Neural progenitor cell (in vitro differentiated cells): ENCODE data around the gene MSI2. TPM values are rescaled to one million over a fixed set of nuclear protein-coding genes. Genes with fewer than 3 reads are reported as not detected.

Source experiments
- DNase-seq: peaks from one replicate; pipeline ENCODE4 v3.0.0-alpha.2; 2016; ENCODE audit warnings: low spot score
- H2AFZ ChIP-seq: fragments of 200-600 bp; sonication (generic); replicated peaks from 2 replicates; pipeline ENCODE4 v1.6.1; 2016; ENCODE audit warnings: antibody characterized with exemption
- H3F3A ChIP-seq: fragments of 200-600 bp; sonication (generic); 2 replicates; pipeline ENCODE4 v1.6.1; 2016; ENCODE audit warnings: antibody characterized with exemption, low read depth
- H3K27ac ChIP-seq: fragments of 200-600 bp; sonication (generic); 2 replicates; pipeline ENCODE4 v1.5.1; 2016; ENCODE audit warnings: mild to moderate bottlenecking
- H3K27me3 ChIP-seq: fragments of 200-600 bp; sonication (generic); 2 replicates; pipeline ENCODE4 v1.6.1; 2016; ENCODE audit warnings: mild to moderate bottlenecking, moderate library complexity
- H3K36me3 ChIP-seq: fragments of 200-600 bp; sonication (generic); 2 replicates; pipeline ENCODE4 v1.5.1; 2016
- H3K4me1 ChIP-seq: fragments of 200-600 bp; sonication (generic); 2 replicates; pipeline ENCODE4 v1.6.1; 2016; ENCODE audit warnings: mixed run types
- H3K4me2 ChIP-seq: fragments of 200-600 bp; sonication (generic); 2 replicates; pipeline ENCODE4 v1.6.1; 2016
- H3K4me3 ChIP-seq: fragments of 200-600 bp; sonication (generic); 2 replicates; pipeline ENCODE4 v1.5.1; 2016
- H3K79me2 ChIP-seq: fragments of 200-600 bp; sonication (generic); 2 replicates; pipeline ENCODE4 v1.6.1; 2016; ENCODE audit warnings: low read depth
- H3K9ac ChIP-seq: fragments of 200-600 bp; sonication (generic); 2 replicates; pipeline ENCODE4 v1.6.1; 2016
- H3K9me3 ChIP-seq: fragments of 200-600 bp; sonication (generic); 2 replicates; pipeline ENCODE4 v1.5.1; 2016; ENCODE audit warnings: low read depth
- H4K20me1 ChIP-seq: fragments of 200-600 bp; sonication (generic); 2 replicates; pipeline ENCODE4 v1.6.1; 2016; ENCODE audit warnings: low read depth
- H3K27ac Mint-ChIP-seq: 3 replicates; pipeline ENCODE4 v1.8.0; 2021; ENCODE audit warnings: mixed read lengths
- H3K27me3 Mint-ChIP-seq: 2 replicates; pipeline ENCODE4 v1.8.0; 2022; ENCODE audit warnings: low read depth, mild to moderate bottlenecking, inconsistent platforms, moderate library complexity, mixed read lengths; ENCODE audit not compliant: insufficient read depth
- H3K36me3 Mint-ChIP-seq: 3 replicates; pipeline ENCODE4 v1.8.0; 2021; ENCODE audit warnings: mixed read lengths
- H3K4me1 Mint-ChIP-seq: 3 replicates; pipeline ENCODE4 v1.8.0; 2021; ENCODE audit warnings: mixed read lengths
- H3K4me3 Mint-ChIP-seq: 3 replicates; pipeline ENCODE4 v1.8.0; 2021; ENCODE audit warnings: mild to moderate bottlenecking, moderate library complexity, mixed read lengths
- H3K9me3 Mint-ChIP-seq: 3 replicates; pipeline ENCODE4 v1.8.0; 2020; ENCODE audit warnings: mixed read lengths
- EZH2 ChIP-seq: fragments of 200-600 bp; sonication (generic); IDR thresholded peaks from 2 replicates; pipeline ENCODE4 v1.6.1; 2017; ENCODE audit warnings: antibody characterized with exemption, mild to moderate bottlenecking, moderate library complexity
- EZH2phosphoT487 ChIP-seq: fragments of 200-600 bp; sonication (generic); IDR thresholded peaks from 2 replicates; pipeline ENCODE4 v1.6.1; 2017; ENCODE audit warnings: antibody characterized with exemption
- total RNA-seq: library from RNA; depleted of rRNA; stranded (reverse); fragments of >200 nt; gene quantifications from 2 replicates; pipeline ENCODE4 v1.2.3, GENCODE V29; 2015; ENCODE audit warnings: low replicate concordance
- TF ChIP-seq, protein P1 (sequence below): fragments of 200-600 bp; sonication (generic); IDR thresholded peaks from 2 replicates; pipeline ENCODE4 v1.5.1; 2017; ENCODE audit warnings: antibody characterized with exemption, mild to moderate bottlenecking

The MSI2 gene
- total RNA-seq, 1 donor from 2014 or later, result 96.9 TPM

- TF ChIP-seq, protein P1, sequence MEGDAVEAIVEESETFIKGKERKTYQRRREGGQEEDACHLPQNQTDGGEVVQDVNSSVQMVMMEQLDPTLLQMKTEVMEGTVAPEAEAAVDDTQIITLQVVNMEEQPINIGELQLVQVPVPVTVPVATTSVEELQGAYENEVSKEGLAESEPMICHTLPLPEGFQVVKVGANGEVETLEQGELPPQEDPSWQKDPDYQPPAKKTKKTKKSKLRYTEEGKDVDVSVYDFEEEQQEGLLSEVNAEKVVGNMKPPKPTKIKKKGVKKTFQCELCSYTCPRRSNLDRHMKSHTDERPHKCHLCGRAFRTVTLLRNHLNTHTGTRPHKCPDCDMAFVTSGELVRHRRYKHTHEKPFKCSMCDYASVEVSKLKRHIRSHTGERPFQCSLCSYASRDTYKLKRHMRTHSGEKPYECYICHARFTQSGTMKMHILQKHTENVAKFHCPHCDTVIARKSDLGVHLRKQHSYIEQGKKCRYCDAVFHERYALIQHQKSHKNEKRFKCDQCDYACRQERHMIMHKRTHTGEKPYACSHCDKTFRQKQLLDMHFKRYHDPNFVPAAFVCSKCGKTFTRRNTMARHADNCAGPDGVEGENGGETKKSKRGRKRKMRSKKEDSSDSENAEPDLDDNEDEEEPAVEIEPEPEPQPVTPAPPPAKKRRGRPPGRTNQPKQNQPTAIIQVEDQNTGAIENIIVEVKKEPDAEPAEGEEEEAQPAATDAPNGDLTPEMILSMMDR, result no peak
- no peak for TF ChIP-seq EZH2phosphoT487
- no peak for TF ChIP-seq EZH2
- Histone ChIP-seq H3K27me3 (no peaks in the 10 kb centered on the region), H3K27ac (no peak overlapping the region), H3K4me3 (no peak overlapping the region), H2AFZ (no peak overlapping the region), H3K9ac (no peak overlapping the region), H3F3A (peaks cover 24% of the 10 kb centered on the region), H3K9me3 (no peaks in the 10 kb centered on the region), H3K4me1 (peaks cover 18% of the 10 kb centered on the region), H3K4me2 (no peak overlapping the region), H4K20me1 (peaks cover 23% of the 10 kb centered on the region), H3K36me3 (no peaks in the 10 kb centered on the region), H3K79me2 (no peaks in the 10 kb centered on the region)
- no peak for DNase-seq
- Mint-ChIP-seq H3K4me1 (peaks cover 31% of the 10 kb centered on the region), H3K27me3 (peaks cover 5% of the 10 kb centered on the region), H3K27ac (peak overlapping the region; percentile 74), H3K9me3 (no peaks in the 10 kb centered on the region), H3K4me3 (no peak overlapping the region), H3K36me3 (peaks cover 35% of the 10 kb centered on the region)
These were observed 418.6 kb downstream of the MSI2 start for GRCh38 chr17:57674894-57675293.

DNA sequence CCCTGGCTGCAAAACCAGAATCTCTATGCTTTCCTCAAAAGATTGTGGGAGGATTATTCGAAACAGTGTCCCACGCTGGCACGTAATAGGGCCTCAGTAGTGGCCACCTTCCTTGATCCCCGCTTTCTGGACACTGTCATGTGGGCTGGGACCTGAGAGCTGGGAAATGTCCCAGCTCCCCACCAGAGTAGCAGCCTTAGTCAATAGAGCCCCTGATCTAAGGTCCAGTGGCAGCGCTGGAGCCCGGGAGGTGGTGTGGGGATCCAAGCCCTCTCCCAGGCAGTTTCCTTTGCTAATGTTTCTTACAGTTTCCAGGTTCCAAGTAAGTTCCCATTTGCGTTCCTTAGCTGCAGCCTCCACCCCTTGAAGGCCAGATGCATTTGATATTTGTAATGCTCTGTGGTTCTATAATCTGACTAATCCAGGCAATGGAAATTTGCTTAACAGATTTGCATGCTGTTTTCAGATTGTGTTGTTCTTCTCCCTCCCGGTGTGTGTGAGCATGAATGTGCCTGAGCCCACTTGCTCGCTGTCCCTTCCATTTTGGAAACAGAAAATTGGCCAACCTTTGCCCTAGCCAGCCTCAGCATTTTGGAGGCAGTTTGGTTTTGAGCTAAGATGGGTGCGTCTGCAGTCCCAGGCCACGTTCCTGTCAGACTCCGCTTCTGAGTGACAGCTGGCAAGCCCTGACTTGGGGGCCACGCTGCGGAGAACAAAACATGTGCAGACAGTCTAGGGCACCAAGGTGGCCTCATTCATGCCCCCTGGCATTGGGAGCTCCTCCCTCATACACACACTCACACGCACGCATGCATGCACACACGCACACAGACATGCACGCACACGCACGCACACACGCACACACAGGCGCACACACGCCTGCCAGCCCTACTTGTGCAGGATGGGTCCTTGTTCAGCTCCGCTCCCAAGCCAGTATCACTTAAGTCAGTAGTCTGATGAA, 419.4 kb downstream of the MSI2 start:
- no peak overlapping the region for H3K27ac ChIP-seq
- DNase-seq, result no peak
- H3K36me3 ChIP-seq, result no peaks in the 10 kb centered on the region

GRCh38 chr17:57676543-57676942, 420.2 kb downstream of the MSI2 start:
- no peak overlapping the region for H3K4me2 ChIP-seq
- H3K4me3 Mint-ChIP-seq, result no peak overlapping the region
- no peak overlapping the region for H3K4me3 ChIP-seq
- no peaks in the 10 kb centered on the region for H3K36me3 ChIP-seq
- H3K9me3 Mint-ChIP-seq, result no peaks in the 10 kb centered on the region
- peaks cover 21% of the 10 kb centered on the region for H3F3A ChIP-seq
- peaks cover 20% of the 10 kb centered on the region for H3K4me1 Mint-ChIP-seq
- no peak overlapping the region for H3K27ac Mint-ChIP-seq
- H3K27me3 ChIP-seq, result no peaks in the 10 kb centered on the region
- H3K27ac ChIP-seq, result no peak overlapping the region
- H3K9me3 ChIP-seq, result no peaks in the 10 kb centered on the region
- no peaks in the 10 kb centered on the region for H3K79me2 ChIP-seq
- H3K27me3 Mint-ChIP-seq, result peaks cover 4% of the 10 kb centered on the region
- H3K4me1 ChIP-seq, result peaks cover 20% of the 10 kb centered on the region
- H4K20me1 ChIP-seq, result peaks cover 19% of the 10 kb centered on the region
- no peak overlapping the region for H3K9ac ChIP-seq
- TF ChIP-seq EZH2phosphoT487 (no peak), EZH2 (no peak)
- TF ChIP-seq, protein P1, result no peak
- peaks cover 33% of the 10 kb centered on the region for H3K36me3 Mint-ChIP-seq
- H2AFZ ChIP-seq, result no peak overlapping the region
- no peak for DNase-seq

More for the DNA sequence above, 419.4 kb downstream of the MSI2 start:
- Histone ChIP-seq H2AFZ (no peak overlapping the region), H3K4me2 (no peak overlapping the region), H3K9me3 (no peaks in the 10 kb centered on the region), H3K27me3 (no peaks in the 10 kb centered on the region), H4K20me1 (peaks cover 23% of the 10 kb centered on the region), H3K4me1 (peaks cover 22% of the 10 kb centered on the region), H3F3A (peaks cover 25% of the 10 kb centered on the region), H3K4me3 (no peak overlapping the region), H3K79me2 (no peaks in the 10 kb centered on the region), H3K9ac (no peak overlapping the region)
- peaks cover 5% of the 10 kb centered on the region for H3K27me3 Mint-ChIP-seq
- peaks cover 29% of the 10 kb centered on the region for H3K4me1 Mint-ChIP-seq
- peaks cover 35% of the 10 kb centered on the region for H3K36me3 Mint-ChIP-seq
- no peak overlapping the region for H3K4me3 Mint-ChIP-seq
- peak overlapping the region; percentile 74 for H3K27ac Mint-ChIP-seq
- TF ChIP-seq, protein P1, result no peak
- TF ChIP-seq EZH2 (no peak), EZH2phosphoT487 (no peak)
- no peaks in the 10 kb centered on the region for H3K9me3 Mint-ChIP-seq
